B cell (primary cell): ENCODE measurements around the gene KIAA0319L.

Source experiments
- EZH2 ChIP-seq: IDR thresholded peaks from 2 replicates; pipeline ENCODE4 v1.6.1; 2012; ENCODE audit warnings: borderline replicate concordance, low read depth, mild to moderate bottlenecking, moderate library complexity, low read length; ENCODE audit not compliant: insufficient read depth, poor library complexity, severe bottlenecking
- TF ChIP-seq, protein P1 (sequence below): fragments of 200-600 bp; IDR thresholded peaks from one replicate; pipeline ENCODE4 v1.8.0; 2022; ENCODE audit warnings: antibody characterized with exemption, mild to moderate bottlenecking

GRCh38 chr1:35585281-35585680, 28.1 kb upstream of the KIAA0319L start:
- TF ChIP-seq, protein P1, sequence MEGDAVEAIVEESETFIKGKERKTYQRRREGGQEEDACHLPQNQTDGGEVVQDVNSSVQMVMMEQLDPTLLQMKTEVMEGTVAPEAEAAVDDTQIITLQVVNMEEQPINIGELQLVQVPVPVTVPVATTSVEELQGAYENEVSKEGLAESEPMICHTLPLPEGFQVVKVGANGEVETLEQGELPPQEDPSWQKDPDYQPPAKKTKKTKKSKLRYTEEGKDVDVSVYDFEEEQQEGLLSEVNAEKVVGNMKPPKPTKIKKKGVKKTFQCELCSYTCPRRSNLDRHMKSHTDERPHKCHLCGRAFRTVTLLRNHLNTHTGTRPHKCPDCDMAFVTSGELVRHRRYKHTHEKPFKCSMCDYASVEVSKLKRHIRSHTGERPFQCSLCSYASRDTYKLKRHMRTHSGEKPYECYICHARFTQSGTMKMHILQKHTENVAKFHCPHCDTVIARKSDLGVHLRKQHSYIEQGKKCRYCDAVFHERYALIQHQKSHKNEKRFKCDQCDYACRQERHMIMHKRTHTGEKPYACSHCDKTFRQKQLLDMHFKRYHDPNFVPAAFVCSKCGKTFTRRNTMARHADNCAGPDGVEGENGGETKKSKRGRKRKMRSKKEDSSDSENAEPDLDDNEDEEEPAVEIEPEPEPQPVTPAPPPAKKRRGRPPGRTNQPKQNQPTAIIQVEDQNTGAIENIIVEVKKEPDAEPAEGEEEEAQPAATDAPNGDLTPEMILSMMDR: no peak
- TF ChIP-seq EZH2: no peak
